PC-3 (cell line): ENCODE results near the gene NFKB1. TPM values are rescaled to one million over a fixed set of nuclear protein-coding genes. Genes with fewer than 3 reads are reported as not detected.

Experiments
- ATAC-seq: fragments of 200-7000 bp; cut with Tn5 transposase; 2 replicates; pipeline ENCODE4 v1.9.1; 2020; ENCODE audit warnings: mild to moderate bottlenecking, moderate library complexity
- BruUV-seq: library from RNA; stranded (reverse); fragments of 400-500 nt; replicated peaks from 2 replicates; lab custom pipeline; 2021; lab: Mats Ljungman, UMichigan
- CTCF ChIA-PET: fragments of 300-600 bp; sonication (Branson Sonifier 250); formaldehyde crosslinking; loops from one replicate; lab custom pipeline; 2022; ENCODE audit warnings: antibody characterized with exemption; lab: Charles Lee
- POLR2A ChIA-PET: fragments of 300-600 bp; sonication (Branson Sonifier 250); formaldehyde crosslinking; loops from one replicate; lab custom pipeline; 2022; ENCODE audit warnings: antibody characterized with exemption; ENCODE audit not compliant: unreplicated experiment; lab: Charles Lee
- DNase-seq: peaks from one replicate; pipeline ENCODE4 v3.0.0-alpha.2; 2015
- H2AFZ ChIP-seq: fragments of 300-600 bp; sonication (generic); 2 replicates; pipeline ENCODE4 v1.6.0; 2016; ENCODE audit warnings: antibody characterized with exemption, low read length
- H3F3A ChIP-seq: fragments of 300-600 bp; sonication (generic); one replicate; pipeline ENCODE4 v1.6.0; 2017; ENCODE audit warnings: antibody characterized with exemption, low read length, control low read depth, mild to moderate bottlenecking; ENCODE audit not compliant: unreplicated experiment
- H3K27ac ChIP-seq: fragments of 300-600 bp; sonication (generic); 2 replicates; pipeline ENCODE4 v1.5.1; 2016; ENCODE audit warnings: mild to moderate bottlenecking, low read length
- H3K27me3 ChIP-seq: fragments of 300-600 bp; sonication (generic); 2 replicates; pipeline ENCODE4 v1.6.1; 2016; ENCODE audit warnings: low read length, mixed read lengths
- H3K36me3 ChIP-seq: fragments of 300-600 bp; sonication (generic); 2 replicates; pipeline ENCODE4 v1.6.1; 2016; ENCODE audit warnings: low read depth, mixed run types, low read length, mixed read lengths
- H3K4me1 ChIP-seq: fragments of 300-600 bp; sonication (generic); 2 replicates; pipeline ENCODE4 v1.5.1; 2016; ENCODE audit warnings: low read length; ENCODE audit not compliant: insufficient read depth
- H3K4me2 ChIP-seq: fragments of 300-600 bp; sonication (generic); 2 replicates; pipeline ENCODE4 v1.6.0; 2016; ENCODE audit warnings: low read length
- H3K4me3 ChIP-seq: fragments of 300-600 bp; sonication (generic); 2 replicates; pipeline ENCODE4 v1.5.1; 2016; ENCODE audit warnings: mild to moderate bottlenecking, low read length, mixed read lengths
- H3K79me2 ChIP-seq: fragments of 300-600 bp; sonication (generic); 2 replicates; pipeline ENCODE4 v1.6.1; 2017; ENCODE audit warnings: low read length, mixed read lengths
- H3K9ac ChIP-seq: fragments of 300-600 bp; sonication (generic); 2 replicates; pipeline ENCODE4 v1.6.0; 2016; ENCODE audit warnings: mild to moderate bottlenecking, low read length
- H3K9me2 ChIP-seq: fragments of 300-600 bp; sonication (generic); replicated peaks from 2 replicates; pipeline ENCODE4 v1.6.1; 2016; ENCODE audit warnings: mixed run types, low read length, mixed read lengths
- H3K9me3 ChIP-seq: fragments of 300-600 bp; sonication (generic); 2 replicates; pipeline ENCODE4 v1.6.1; 2016; ENCODE audit warnings: low read length, mixed read lengths
- H4K20me1 ChIP-seq: fragments of 300-600 bp; sonication (generic); 2 replicates; pipeline ENCODE4 v1.6.1; 2016; ENCODE audit warnings: low read length, mixed read lengths
- EZH2 ChIP-seq: fragments of 300-600 bp; sonication (generic); IDR thresholded peaks from one replicate; pipeline ENCODE4 v1.6.1; 2017; ENCODE audit warnings: antibody characterized with exemption, mild to moderate bottlenecking, low read length; ENCODE audit not compliant: unreplicated experiment
- EZH2phosphoT487 ChIP-seq: fragments of 300-600 bp; sonication (generic); IDR thresholded peaks from 2 replicates; pipeline ENCODE4 v1.6.1; 2018; ENCODE audit warnings: mild to moderate bottlenecking, antibody characterized with exemption, low read length, borderline replicate concordance
- intact Hi-C: fragments of 100-400 bp; cut with micrococcal nuclease; formaldehyde crosslinking; loops from 2 replicates; pipeline ENCODE4 v1.9.0; 2023
- total RNA-seq: library from RNA; depleted of rRNA; stranded (reverse); fragments of >200 nt; gene quantifications from 2 replicates; pipeline ENCODE4 v1.2.3, GENCODE V29; 2014
- TF ChIP-seq, protein P1 (sequence below): fragments of 300-600 bp; sonication (generic); conservative IDR thresholded peaks from 2 replicates; pipeline ENCODE4 v1.5.1; 2017; ENCODE audit warnings: antibody characterized with exemption, low read depth, mild to moderate bottlenecking, low read length

The NFKB1 gene
- total RNA-seq, 1 experiment from 2014 or later, result 22.2 TPM

DNA sequence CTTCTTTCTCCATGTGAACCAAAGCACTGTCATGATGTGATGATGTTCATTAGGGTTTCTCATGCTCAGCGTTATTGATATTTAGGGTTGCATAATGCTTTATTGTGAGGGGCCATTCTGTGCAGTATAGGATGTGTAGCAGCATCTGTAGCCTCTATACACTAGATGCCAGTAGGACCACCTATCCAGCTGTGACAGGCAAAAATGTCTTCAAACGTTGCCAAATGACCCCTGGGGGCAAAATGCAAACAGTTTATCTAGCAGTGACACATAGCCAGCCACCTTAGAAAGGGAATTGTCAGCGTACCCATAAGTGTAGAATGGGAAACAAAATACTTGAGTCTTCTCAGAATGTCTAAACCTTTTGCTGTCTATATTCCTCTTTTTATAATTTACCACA is 18.8 kb downstream of the NFKB1 start:
- no peaks in the 10 kb centered on the region for H3K36me3 ChIP-seq
- no peaks in the 10 kb centered on the region for H3K4me1 ChIP-seq
- intact Hi-C loops, result no loop called here
- DNase-seq, result no peak
- ATAC-seq, result no peak
- no peak overlapping the region for H3K27ac ChIP-seq
- no peak overlapping the region for H3K4me2 ChIP-seq
- H3K9ac ChIP-seq, result no peak overlapping the region
- no peaks in the 10 kb centered on the region for H3F3A ChIP-seq
- POLR2A ChIA-PET, result no interaction called here
- CTCF ChIA-PET, result no interaction called here
- H2AFZ ChIP-seq, result no peak overlapping the region
- peaks cover 80% of the 10 kb centered on the region for H3K79me2 ChIP-seq
- no peaks in the 10 kb centered on the region for H3K9me2 ChIP-seq
- no peaks in the 10 kb centered on the region for H3K9me3 ChIP-seq
- no peaks in the 10 kb centered on the region for H3K27me3 ChIP-seq
- no peak for TF ChIP-seq EZH2
- TF ChIP-seq, protein P1, sequence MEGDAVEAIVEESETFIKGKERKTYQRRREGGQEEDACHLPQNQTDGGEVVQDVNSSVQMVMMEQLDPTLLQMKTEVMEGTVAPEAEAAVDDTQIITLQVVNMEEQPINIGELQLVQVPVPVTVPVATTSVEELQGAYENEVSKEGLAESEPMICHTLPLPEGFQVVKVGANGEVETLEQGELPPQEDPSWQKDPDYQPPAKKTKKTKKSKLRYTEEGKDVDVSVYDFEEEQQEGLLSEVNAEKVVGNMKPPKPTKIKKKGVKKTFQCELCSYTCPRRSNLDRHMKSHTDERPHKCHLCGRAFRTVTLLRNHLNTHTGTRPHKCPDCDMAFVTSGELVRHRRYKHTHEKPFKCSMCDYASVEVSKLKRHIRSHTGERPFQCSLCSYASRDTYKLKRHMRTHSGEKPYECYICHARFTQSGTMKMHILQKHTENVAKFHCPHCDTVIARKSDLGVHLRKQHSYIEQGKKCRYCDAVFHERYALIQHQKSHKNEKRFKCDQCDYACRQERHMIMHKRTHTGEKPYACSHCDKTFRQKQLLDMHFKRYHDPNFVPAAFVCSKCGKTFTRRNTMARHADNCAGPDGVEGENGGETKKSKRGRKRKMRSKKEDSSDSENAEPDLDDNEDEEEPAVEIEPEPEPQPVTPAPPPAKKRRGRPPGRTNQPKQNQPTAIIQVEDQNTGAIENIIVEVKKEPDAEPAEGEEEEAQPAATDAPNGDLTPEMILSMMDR, result no peak
- no peak for TF ChIP-seq EZH2phosphoT487
- no peak overlapping the region for H3K4me3 ChIP-seq
- no TSS peak for BruUV-seq
- H4K20me1 ChIP-seq, result peaks cover 11% of the 10 kb centered on the region; the same call in 1 of the 2 replicates

DNA sequence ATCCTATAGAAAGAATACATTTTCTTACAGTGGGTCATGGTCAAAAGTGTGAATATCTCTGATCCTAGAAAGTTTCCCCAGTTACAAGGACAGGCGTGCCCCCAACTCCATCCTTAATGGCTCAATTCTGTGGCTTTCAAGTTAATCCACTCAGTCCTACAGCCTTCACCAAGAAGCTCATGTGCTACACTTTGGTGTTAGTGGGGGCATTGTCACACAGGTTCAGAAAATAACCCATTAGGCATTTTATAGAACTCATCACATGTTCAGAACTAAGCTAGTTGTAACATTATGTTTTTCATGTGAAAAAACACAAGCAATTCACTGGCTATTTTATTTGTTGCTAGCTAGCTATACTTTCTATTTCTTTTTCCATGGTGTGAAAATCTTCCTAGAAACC is 20.4 kb downstream of the NFKB1 start:
- intact Hi-C loops, result no loop called here
- Histone ChIP-seq H3K36me3 (no peaks in the 10 kb centered on the region), H3K27ac (no peak overlapping the region), H4K20me1 (peaks cover 7% of the 10 kb centered on the region; the same call in 1 of the 2 replicates), H3K4me1 (no peaks in the 10 kb centered on the region), H3K79me2 (peaks cover 69% of the 10 kb centered on the region), H3K9me3 (no peaks in the 10 kb centered on the region), H3K9me2 (no peaks in the 10 kb centered on the region), H3K4me3 (no peak overlapping the region), H3K27me3 (no peaks in the 10 kb centered on the region), H3K9ac (no peak overlapping the region), H3F3A (no peaks in the 10 kb centered on the region), H2AFZ (no peak overlapping the region), H3K4me2 (no peak overlapping the region)
- ATAC-seq (no peak), DNase-seq (no peak)
- BruUV-seq, result no TSS peak
- ChIA-PET POLR2A (interaction anchor here (0.5 kb wide), 1 partner anchor 88 kb away, joined by 8 read pairs; no protein-coding TSS in a partner anchor), CTCF (no interaction called here)
- TF ChIP-seq, protein P1, result no peak
- TF ChIP-seq EZH2phosphoT487 (no peak), EZH2 (no peak)

GRCh38 chr4:102522031-102522440 is 20.9 kb downstream of the NFKB1 start:
- peaks cover 64% of the 10 kb centered on the region for H3K79me2 ChIP-seq
- H3K27ac ChIP-seq, result no peak overlapping the region
- no peaks in the 10 kb centered on the region for H3K9me3 ChIP-seq
- no peaks in the 10 kb centered on the region for H3K4me1 ChIP-seq
- intact Hi-C loops, result no loop called here
- peaks cover 7% of the 10 kb centered on the region; the same call in 1 of the 2 replicates for H4K20me1 ChIP-seq
- no peak overlapping the region for H2AFZ ChIP-seq
- no peak overlapping the region for H3K4me2 ChIP-seq
- H3K4me3 ChIP-seq, result no peak overlapping the region
- ATAC-seq (no peak), DNase-seq (no peak)
- H3K36me3 ChIP-seq, result no peaks in the 10 kb centered on the region
- BruUV-seq, result no TSS peak
- POLR2A ChIA-PET, result interaction anchor here (0.5 kb wide), 1 partner anchor 87 kb away, joined by 8 read pairs; no protein-coding TSS in a partner anchor
- CTCF ChIA-PET, result no interaction called here
- H3K27me3 ChIP-seq, result no peaks in the 10 kb centered on the region
- H3K9me2 ChIP-seq, result no peaks in the 10 kb centered on the region
- no peaks in the 10 kb centered on the region for H3F3A ChIP-seq
- H3K9ac ChIP-seq, result no peak overlapping the region
- TF ChIP-seq EZH2 (no peak), EZH2phosphoT487 (no peak)
- TF ChIP-seq, protein P1, result no peak
